ENCODE data around the gene TM4SF4. TPM values are rescaled to one million over a fixed set of nuclear protein-coding genes. Genes with fewer than 3 reads are reported as not detected.

Gene TM4SF4
- total and polyA plus RNA-seq, 2 of the 8 experiments (the other 6 are each of a cell fraction or from before 2014, with no cell fraction given), result not detected

- POLR2A ChIA-PET (ENCODE audit: partially characterized antibody), result no interaction called here
- Histone ChIP-seq H2BK15ac (ENCODE audit: low read length) (no peak overlapping the region), H3K56ac (replicated peaks; ENCODE audit: insufficient read length, low read depth, low read length) (no peak overlapping the region), H3K23ac (ENCODE audit: insufficient read length) (no peak overlapping the region), H3K79me2 (ENCODE audit: control insufficient read depth in 1 of 2, insufficient read depth in 2 of 2, low read length in 2 of 2) (no peaks in the 10 kb centered on the region), H3K27me3 (replicated peaks in 1 of 4; ENCODE audit: control insufficient read depth in 3 of 4, extremely low read depth in 1 of 4, insufficient read depth in 3 of 4, low read length in 3 of 4) (no peaks in the 10 kb centered on the region), H2BK20ac (ENCODE audit: low read length) (no peak overlapping the region), H3K27ac (ENCODE audit: low read depth, low read length) (no peak overlapping the region), H4K91ac (replicated peaks; ENCODE audit: insufficient read length, low read length) (no peak overlapping the region), H2AK5ac (ENCODE audit: low read depth, low read length) (no peak overlapping the region), H2AFZ (ENCODE audit: low read length) (no peak overlapping the region), H3K14ac (ENCODE audit: insufficient read length) (no peak overlapping the region), H3K4me2 (ENCODE audit: insufficient read depth in 1 of 2, low read depth in 2 of 2, low read length in 2 of 2) (no peak overlapping the region), H3K9me3 (ENCODE audit: insufficient read depth in 2 of 2, low read depth in 1 of 2, low read length in 1 of 2) (no peaks in the 10 kb centered on the region), H3K18ac (ENCODE audit: extremely low read depth, low read length) (no peak overlapping the region), H4K5ac (ENCODE audit: insufficient read length, low read depth, low read length) (no peak overlapping the region), H2BK5ac (ENCODE audit: low read depth, low read length) (no peak overlapping the region), H4K8ac (ENCODE audit: extremely low read depth, insufficient read depth, low read length) (peak overlapping the region; percentile 28; the same call in 1 of the 2 replicates), H2BK12ac (ENCODE audit: low read depth, low read length) (no peak overlapping the region), H3K79me1 (ENCODE audit: low read depth, low read length) (no peaks in the 10 kb centered on the region), H3K4me3 (ENCODE audit: extremely low read depth in 1 of 4, insufficient read depth in 2 of 4, low read depth in 3 of 4, low read length in 4 of 4) (no peak overlapping the region), H3K36me3 (ENCODE audit: control insufficient read depth in 2 of 4, insufficient read depth in 4 of 4, low read length in 3 of 4) (no peaks in the 10 kb centered on the region; a peak in 1 of 8 replicates), H2BK120ac (replicated peaks; ENCODE audit: low read depth, low read length) (no peak overlapping the region), H3K9ac (replicated peaks in 1 of 4; ENCODE audit: extremely low read depth in 1 of 4, low read depth in 3 of 4, low read length in 3 of 4) (no peak overlapping the region), H3K23me2 (ENCODE audit: low read depth, low read length) (no peaks in the 10 kb centered on the region), H4K20me1 (replicated peaks in 1 of 2; ENCODE audit: control insufficient read depth in 1 of 2, insufficient read depth in 2 of 2, low read length in 2 of 2) (no peaks in the 10 kb centered on the region), H3K4ac (replicated peaks; ENCODE audit: insufficient read length, low read depth, low read length) (no peak overlapping the region), H3K4me1 (replicated peaks in 1 of 4; ENCODE audit: control insufficient read depth in 3 of 4, insufficient read depth in 4 of 4, low read length in 3 of 4) (no peaks in the 10 kb centered on the region)
- no peak for TF ChIP-seq EZH2 (IDR thresholded peaks at IDR 0.05; ENCODE audit: low read depth, low read length, severe bottlenecking)
- no peak for TF ChIP-seq SIN3A (conservative IDR thresholded peaks at IDR 0.05 in 1 of 2, IDR thresholded peaks at IDR 0.05 in 1 of 2; ENCODE audit: low read depth in 1 of 2, low read length in 2 of 2)
- no peak for DNase-seq (ENCODE audit: low read depth in 1 of 2, low spot score in 2 of 2)
- CTCF ChIA-PET (ENCODE audit: partially characterized antibody), result interaction anchor here (0.9 to 7.1 kb wide), 13 partner anchors 12 to 261 kb away, joined by 3 to 41 read pairs (median 6); no protein-coding TSS in a partner anchor
- 82% methylated on average over 3 of the region's 3 CpGs; no CpG with 5 or more reads in 1 of the 2 experiments for WGBS, 2 experiments (ENCODE audit: extremely low coverage in 1 of 2, insufficient coverage in 1 of 2, insufficient read length in 1 of 2, insufficient replicate concordance in 2 of 2, low coverage in 1 of 2, low lambda C conversion rate in 2 of 2, missing lambda C conversion rate in 1 of 2)
- no peak for FAIRE-seq
Observed at GRCh38 chr3:149509526-149509925, 35.0 kb downstream of the TM4SF4 start.

Measured in H1 (cell line).